GM18873 (cell line): ENCODE data around the gene CACNA1F.

ENCODE experiments used
- ATAC-seq: cut with Tn5 transposase; IDR thresholded peaks from one replicate; pipeline ENCODE4 v1.9.1; 2021; ENCODE audit warnings: mild to moderate bottlenecking, moderate library complexity, moderate number of reproducible peaks; ENCODE audit not compliant: unreplicated experiment, low FRiP score

The CACNA1F gene

DNA sequence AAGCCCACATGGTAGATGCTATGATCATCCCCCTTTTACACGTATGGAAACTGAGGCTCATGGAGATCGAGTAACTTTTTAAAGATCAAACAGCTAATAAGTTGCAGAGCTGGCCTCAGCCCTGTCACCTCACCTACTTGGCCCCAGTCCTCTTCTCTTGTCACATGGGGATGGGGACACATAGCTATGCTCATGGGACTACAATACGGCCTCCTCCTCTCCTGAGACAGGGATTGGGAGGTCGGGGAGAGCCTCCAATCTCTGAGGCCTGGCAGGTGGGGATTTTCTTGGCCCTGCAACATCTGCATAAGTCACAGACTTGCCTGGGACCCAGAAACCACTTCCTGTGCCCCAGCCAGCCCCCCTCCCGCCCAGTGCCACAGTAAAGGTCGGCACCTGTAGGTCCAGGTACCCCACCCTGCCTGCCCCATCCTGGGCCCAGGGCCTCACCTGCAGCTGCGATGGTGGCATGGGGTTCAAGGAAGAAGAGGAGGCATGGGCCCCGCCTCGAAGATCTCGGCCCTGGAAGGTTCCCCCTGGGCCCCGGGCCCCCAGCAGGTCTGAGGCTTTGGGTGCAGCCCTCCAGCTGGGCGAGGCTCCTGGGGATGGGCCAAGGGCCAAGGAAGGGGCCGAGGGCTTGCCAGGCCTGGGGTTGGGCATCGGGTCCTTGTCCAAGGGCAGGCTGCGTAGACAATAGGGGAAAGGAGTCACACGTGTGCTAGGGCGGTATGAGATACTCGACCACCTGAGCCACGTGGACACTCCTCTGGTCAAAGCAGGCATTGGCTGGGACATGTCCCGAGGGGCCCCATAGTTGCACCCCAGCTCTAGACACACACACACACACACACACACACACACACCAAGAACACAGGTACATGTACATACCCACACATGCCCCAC, 25.0 kb upstream of the CACNA1F start:
- no peak for ATAC-seq

DNA sequence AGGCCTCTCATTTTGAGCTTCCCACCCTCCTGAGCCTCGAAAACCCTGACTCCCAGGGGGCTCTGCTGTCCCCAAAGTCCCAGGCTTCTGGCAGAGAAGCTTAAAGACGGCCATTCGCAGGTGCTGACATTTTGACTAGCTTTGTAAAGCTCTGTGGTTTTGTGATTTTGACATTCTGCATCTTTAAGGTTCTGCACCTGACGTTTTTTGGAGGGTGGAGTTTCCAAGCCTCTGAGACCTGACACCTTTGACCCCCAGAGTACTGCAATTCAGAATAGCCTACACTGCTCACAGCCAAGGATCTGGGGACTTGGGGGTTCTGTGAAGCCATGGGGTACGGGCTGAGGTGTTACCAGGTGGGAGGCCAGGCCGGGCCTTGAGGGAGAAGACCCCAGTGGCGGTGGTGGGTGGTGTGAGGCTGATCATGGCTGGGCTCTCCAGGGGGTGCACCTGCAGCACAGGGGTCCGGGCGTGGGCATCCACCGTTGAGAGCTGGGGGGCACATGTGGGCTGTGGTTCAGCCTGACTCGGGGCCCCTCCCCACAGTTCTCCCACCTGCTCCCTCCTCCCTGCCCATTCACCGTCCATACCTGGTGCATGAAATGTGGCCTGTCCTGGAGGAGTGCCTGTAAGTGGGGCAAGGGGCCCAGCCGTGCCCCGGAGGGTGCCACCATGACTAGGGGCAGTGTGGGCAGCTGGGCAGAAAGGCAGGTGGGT, 24.1 kb upstream of the CACNA1F start:
- ATAC-seq: no peak

DNA sequence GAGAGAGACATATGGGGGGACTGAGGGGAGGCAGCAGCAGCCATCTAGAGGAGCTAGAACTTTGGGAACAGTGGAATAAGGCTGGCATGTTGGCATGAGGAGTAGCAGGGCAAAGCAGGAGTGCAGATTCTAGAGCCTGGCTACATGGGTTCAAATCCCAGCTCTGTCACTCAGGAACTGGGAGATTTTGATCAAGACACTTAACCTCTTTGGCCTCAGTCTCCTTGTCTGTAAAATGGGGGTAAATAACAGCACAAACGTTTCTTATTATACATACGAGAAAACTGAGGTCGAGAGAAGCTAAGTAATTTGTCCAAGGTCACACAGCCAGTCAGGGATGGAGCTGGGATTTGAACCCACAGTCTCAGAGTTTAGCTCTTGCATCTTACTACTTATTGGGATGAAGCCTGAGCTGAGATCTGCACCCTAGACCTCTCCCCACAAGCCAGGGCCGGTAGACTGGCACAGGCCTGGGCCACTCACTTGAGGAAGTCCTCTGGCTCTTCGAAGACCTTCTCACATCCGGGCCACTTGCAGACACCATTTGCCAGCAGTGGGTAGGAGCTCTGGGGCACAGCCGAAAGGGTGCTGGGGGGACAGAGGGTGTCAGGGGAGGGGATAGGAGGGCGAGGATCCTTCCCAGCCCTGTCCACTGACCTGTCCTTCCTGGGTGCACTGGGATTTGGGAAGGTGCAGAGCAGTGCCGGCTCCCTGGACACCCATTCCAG, 23.3 kb upstream of the CACNA1F start:
- ATAC-seq: no peak

DNA sequence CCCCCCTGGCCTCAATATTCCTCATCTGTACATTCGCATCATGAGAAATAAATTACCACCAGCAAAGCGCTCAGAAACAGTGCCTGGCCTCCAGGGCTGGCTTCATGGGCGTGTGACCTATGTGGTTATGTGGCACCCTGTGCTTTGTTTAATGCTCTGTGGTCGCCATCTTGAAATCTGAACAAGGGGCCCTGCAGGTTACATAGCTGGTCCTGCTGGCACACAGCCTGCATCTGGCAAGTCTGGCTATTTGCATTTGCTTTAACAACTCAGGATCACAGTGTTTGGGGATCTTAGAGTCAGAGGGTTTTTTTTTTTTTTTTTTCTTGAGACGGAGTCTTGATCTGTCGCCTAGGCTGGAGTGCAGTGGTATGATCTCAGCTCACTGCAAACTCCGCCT, 21.5 kb upstream of the CACNA1F start:
- ATAC-seq: no peak

DNA sequence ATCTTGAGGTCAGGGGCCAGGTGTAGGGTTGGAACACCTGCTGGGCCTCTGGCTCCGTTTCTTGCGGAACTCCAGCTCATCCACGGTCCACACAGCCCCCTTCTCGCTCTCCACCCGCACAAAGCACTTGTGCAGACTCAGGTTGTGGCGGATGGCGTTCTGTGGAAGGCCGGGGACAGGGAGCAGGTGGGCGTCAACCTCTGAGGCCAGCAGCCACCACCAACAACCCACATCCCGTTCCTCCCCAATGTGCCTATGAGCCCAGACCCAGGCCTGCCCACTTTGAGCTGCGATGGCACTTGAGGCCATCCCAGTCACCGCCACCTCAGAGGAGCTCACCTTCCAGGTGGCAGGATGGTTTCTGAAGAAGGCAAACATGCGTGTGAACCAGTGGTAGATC, 18.2 kb upstream of the CACNA1F start:
- ATAC-seq: no peak

DNA sequence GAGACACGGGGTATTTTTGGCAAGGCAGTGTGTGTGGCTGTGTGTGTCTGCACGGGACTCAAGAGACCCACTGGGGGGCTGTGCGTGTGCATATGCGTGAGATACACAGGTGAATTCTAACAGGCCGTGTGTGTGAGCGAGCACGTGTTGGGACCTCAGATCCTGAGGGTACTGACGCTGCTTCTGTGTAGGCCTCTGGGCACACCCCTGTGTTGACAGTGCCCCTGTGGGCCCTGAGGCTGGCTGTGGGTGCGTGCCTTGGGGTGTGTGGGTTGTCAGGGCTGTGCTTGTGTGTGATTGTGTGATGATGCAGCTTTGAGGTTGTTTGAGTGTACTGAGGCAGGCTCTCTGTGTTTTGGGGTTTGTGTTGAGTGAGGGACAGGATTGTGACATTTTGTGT, 17.4 kb upstream of the CACNA1F start:
- no peak for ATAC-seq

DNA sequence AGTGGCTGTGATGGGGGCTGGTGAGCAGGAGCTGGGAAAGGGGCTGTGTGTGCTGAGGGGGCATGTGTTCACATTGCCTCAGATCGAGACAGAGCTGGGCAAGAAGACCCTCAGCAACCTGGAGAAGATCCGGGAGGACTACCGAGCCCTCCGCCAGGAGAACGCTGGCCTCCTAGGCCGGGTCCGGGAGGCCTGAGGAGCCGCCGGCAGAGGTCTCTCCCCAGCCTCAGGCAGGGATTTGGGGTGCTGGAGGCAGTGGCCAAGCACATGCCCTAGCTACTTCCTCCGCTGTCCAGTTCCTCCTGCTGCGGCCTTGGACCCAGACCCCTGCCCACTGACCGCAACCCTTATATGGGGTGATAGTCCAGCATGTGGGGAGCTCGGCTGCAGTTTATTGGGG, 16.9 kb upstream of the CACNA1F start:
- ATAC-seq: no peak

DNA sequence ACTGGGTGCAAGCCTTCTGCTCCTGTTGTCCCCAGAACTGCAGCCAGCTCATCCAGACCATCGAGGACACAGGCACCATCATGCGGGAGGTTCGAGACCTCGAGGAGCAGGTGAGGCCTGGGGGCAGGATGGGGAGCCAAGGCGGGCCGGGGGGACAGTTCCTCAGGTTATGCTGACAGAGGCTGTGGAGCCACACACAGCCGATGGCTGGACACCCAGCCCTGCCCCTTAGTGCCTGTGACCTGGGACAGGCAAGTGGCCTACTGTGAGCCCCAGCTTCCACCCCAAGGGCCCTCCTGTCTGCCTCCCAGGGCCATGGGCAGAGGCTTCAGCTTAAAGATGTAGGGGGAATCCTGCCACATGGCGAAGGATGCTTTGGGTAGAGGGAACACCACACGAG, 16.5 kb upstream of the CACNA1F start:
- no peak for ATAC-seq

DNA sequence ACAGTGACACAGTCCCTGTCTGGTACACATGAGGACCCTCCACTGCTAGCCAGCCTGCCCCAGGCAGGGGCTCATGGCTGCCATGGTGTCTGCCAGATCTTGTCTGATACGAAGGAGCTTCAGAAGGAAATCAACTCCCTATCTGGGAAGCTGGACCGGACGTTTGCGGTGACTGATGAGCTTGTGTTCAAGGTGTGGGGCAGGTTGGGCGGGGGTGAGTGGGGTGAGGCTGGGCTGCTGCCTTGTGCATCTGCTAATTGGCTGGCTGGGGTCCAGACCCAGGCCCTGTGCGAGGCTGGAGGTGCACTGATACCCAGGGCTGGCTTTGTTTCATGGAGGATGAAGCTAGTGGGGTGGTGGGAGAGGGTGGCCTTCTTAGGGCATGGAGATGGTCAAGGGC, 15.9 kb upstream of the CACNA1F start:
- ATAC-seq: no peak

DNA sequence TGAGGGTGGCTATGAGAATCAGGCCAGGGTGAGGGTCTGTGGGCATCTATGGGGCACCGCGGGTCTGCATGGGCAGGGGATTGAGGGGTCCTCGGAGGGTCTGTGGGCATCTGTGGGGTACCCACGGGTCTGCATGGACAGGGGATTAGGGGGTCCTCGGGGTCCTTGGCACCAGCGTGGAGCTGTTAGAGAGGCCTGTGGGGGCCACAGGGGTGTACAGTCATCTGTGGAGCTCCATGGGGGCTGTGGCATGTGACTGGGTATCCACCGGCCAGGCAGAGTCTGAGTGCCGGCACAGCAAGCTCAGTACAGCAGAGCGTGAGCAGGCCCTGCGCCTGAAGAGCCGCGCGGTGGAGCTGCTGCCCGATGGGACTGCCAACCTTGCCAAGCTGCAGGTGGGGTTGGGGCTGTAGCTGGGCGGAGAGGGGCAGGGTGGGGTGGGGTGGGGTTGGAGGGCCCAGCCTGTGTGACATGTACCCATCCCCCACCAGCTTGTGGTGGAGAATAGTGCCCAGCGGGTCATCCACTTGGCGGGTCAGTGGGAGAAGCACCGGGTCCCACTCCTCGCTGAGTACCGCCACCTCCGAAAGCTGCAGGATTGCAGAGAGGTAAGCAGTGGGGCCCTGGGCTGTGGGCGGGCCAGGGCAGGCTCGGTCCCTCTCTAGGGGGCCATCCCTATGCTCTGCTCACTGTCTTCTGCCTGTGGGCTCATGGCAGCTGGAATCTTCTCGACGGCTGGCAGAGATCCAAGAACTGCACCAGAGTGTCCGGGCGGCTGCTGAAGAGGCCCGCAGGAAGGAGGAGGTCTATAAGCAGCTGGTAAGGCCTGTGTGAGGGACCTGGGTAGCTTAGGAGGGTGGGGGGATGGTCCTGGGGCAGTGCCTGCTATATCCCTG, 15.0 kb upstream of the CACNA1F start:
- no peak for ATAC-seq

DNA sequence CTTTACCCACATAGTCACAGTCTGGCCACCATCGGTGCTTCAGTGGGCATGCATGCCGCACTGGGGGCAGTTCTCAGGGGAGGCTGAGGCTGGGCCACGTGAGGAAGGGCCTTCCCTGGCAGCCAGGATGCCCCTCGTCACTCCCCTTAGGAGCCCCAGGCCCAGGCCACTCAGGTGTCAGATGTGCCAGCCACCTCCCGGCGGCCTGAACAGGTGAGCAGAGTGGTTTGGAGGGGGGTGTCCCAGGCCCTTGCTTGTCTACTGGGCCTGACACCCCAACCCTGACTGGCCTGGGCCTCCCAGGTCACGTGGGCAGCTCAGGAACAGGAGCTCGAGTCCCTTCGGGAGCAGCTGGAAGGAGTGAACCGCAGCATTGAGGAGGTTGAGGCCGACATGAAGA, 14.2 kb upstream of the CACNA1F start:
- ATAC-seq: no peak

DNA sequence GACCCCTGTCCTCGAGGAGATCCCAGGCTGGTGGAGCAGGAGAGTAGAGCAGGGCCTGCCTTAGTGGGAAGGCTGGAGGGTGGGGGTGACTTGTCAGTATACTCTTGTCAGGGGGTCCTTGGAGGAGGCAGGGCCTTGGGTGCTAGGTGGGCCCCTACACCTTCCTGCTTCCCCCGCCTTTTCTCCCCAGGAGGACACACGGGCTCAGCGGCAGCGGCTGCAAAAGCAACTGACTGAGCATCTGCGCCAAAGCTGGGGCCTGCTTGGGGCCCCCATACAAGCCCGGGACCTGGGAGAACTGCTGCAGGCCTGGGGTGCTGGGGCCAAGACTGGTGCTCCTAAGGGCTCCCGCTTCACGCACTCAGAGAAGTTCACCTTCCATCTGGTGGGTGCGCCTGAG, 13.4 kb upstream of the CACNA1F start:
- ATAC-seq: no peak

DNA sequence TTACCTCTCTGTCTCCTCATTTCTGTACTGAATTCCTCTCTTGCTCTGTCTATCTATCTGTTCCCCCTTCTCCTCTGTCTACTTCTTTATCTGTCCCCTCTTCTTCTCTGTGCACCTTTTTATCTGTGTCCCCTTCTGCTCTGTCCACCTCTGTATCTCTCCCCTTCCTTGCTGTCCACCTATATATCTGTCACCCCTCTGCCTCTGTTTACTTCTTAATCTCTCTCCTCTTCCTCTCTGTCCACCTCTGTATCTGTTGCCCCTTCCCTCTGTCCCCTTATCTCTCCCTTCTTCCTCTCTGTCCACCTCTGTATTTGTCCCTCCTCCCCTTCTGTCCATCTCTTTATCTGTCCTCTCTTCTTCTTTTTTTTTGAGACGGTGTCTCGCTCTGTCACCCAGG, 11.1 kb upstream of the CACNA1F start:
- no peak for ATAC-seq

DNA sequence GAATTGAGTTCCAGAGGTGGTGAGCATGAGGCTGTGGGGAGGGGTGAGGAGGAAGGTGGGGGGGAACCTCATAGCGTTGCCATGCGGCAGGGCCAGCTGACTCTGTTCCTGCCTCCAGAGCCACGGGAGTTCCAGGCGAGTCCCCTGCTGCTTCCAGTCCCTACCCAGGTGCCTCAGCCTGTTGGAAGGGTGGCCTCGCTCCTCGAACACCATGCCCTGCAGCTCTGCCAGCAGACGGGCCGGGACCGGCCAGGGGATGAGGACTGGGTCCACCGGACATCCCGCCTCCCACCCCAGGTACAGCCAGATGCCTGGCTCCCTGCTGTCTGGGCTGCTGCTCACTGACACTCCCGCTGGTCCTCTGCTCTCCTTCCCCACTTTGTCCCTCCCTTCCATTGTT, 10.0 kb upstream of the CACNA1F start:
- ATAC-seq: no peak

DNA sequence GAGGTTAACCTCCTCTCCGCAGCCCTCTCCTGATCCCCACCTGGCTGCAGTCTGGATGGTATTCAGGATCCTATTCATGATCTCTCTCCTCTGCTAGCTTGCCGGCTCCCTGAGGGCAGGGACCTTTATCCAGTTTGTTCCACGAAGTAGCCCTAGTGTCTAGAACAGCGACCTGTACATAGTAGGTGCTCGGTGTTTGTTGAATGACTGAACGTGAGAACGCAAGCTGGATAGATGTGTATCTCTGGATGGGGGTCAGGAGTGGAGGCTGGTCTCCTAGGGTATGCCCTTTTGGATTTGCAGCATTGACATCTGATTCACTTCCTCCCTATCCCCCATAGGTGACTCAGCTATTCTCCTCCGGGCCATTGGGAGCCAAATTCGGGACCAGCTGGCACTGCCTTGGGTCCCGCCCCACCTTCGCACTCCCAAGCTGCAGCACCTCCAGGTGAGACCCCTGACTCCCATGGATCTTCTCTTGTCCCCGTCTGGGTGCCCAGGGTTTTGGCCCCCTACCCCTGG, 9.5 kb upstream of the CACNA1F start:
- ATAC-seq: no peak

DNA sequence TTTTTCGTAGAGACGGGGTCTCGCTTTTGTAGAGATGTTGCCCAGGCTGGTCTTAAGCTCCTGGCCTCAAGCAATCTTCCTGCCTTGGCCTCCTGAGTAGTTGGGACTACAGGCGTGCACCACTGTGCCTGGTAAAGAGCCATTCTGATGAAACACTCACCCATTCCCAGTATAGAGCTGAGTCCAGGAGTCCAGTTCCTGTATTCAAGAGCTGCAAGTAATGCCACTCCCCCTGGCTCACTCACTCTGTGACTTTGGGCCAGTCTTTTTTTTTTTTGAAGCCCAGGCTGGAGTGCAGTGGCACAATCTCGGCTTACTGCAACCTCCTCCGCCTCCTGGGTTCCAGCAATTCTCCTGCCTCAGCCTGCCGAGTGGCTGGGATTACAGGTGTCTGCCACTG, 5.6 kb upstream of the CACNA1F start:
- no peak for ATAC-seq

DNA sequence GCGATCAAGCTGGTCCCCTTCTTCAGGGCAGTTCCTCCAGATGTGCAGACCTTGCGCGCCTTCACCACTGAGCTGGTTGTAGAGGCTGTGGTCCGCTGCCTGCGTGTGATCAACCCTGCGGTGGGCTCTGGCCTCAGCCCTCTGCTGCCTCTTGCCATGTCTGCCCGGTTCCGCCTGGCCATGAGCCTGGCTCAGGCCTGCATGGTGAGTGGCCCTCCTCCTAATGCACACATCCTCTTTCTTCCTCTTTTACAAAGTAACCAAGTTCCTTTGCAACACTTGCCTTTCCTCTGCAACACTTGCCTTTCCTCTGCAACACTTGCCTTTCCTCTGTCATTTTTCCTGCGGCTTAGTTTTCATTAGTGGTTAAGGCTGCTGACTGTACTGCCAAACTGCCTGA, 3.9 kb upstream of the CACNA1F start:
- ATAC-seq: no peak

DNA sequence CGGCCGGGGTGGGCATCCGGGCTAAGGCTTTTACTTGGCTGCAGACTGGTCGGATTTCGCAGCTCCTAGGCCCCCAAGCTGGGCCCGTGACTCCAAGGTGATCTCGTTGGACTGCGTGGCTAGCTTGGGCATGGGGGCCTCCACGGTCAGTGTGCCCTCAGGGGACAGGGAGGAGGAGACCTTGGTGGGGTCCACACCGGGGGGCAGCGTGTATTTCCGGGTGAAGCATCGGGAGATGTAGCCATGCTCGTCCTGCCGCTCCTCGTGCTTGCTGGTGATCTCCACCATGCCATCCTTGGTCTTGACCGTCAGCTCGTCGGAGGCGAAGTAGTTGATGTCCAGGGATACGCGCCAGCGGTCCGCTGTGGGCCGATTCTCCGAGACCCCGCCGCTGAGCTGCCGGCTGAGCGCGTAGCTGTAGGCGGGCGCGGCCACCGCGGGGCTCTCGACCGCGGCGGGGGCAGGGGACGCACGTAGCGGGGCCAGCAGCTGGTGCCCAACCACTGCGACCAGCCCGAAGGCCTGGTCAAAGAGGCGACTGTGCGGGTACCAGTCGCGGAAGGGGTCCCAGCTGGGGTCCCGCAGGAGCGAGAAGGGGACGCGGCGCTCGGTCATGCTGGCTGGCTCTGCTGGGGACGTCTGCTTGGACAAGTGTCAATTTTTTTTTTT, 881 bp upstream of the CACNA1F start:
- ATAC-seq: no peak

DNA sequence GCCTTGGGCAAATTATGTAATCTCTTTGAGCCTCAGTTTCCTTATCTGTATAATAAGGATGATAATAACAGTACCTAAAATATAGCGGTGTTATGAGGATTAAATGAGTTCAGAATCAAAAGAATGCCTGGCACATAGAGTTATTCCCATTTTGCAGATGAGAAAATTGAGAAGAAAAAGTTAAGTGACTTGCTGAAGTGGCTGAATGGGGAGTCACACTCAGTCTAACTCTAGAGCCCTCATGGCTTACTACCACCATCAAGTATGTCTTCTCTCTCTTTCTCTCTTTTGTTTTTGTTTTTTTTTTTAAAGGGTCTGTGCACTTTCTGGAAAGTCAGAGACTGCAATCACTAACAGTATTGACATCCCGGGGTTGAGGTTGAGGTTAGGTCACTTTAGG, 615 bp downstream of the CACNA1F start:
- ATAC-seq: no peak
